ENCODE measurements around the gene THOC1.
"Not testable (repeated sequence)": the region's sequence is repeated elsewhere in the genome, so short reads cannot be mapped to it uniquely, and the experiment has no call there.

The THOC1 gene, protein sequence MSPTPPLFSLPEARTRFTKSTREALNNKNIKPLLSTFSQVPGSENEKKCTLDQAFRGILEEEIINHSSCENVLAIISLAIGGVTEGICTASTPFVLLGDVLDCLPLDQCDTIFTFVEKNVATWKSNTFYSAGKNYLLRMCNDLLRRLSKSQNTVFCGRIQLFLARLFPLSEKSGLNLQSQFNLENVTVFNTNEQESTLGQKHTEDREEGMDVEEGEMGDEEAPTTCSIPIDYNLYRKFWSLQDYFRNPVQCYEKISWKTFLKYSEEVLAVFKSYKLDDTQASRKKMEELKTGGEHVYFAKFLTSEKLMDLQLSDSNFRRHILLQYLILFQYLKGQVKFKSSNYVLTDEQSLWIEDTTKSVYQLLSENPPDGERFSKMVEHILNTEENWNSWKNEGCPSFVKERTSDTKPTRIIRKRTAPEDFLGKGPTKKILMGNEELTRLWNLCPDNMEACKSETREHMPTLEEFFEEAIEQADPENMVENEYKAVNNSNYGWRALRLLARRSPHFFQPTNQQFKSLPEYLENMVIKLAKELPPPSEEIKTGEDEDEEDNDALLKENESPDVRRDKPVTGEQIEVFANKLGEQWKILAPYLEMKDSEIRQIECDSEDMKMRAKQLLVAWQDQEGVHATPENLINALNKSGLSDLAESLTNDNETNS
- 82.7 reads per million, percentile 79 among the genes with 10 or more reads in this experiment for total RNA-seq

DNA sequence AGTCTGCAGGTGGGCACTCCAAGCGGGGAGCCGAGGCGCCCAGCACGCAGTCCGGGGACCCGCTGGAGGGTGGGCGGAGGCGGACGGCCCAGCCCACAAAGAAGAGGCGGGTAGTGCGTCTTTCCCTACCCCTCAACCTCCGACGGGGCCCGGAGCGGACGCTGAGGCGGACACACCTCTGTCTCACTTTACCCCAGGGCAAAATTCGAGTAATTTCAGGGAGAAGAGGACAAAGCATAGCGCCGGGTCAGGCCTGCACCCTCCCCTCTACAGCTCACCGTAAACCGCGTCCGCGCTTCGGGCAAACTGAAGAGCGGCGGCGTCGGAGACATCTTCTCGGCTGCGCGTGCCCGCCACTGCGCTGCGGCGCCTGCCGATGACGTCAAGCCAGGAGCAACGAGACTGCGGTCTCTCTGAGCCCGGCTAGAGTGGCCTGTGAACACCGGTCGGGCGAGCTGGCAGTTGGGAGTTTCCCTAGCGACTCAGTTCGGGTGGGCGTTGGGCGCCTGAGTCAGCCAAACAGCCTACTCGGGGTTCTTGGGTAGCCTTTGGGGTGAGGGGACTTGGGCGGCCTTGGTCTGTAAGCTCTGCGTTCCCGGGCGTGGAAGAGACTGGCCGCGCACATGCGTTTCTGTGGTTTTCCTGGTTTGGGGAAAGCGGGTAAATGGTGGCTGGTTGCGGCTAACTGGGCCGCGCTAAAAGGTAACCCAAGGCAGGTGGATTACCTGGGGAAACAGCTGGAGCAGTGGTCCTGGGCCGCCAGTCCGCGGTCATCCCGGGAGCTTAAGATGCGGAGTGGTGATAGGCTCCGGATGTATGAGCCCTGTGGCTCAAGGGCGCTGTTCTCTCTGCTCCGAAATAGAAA lies at the start of gene THOC1:
THOC1 (minus strand) TSS at position 360 of the 865 bp plus-strand sequence; CDS start at position 332, 28 bp downstream.
- peak; percentile 92 for DNase-seq

DNA sequence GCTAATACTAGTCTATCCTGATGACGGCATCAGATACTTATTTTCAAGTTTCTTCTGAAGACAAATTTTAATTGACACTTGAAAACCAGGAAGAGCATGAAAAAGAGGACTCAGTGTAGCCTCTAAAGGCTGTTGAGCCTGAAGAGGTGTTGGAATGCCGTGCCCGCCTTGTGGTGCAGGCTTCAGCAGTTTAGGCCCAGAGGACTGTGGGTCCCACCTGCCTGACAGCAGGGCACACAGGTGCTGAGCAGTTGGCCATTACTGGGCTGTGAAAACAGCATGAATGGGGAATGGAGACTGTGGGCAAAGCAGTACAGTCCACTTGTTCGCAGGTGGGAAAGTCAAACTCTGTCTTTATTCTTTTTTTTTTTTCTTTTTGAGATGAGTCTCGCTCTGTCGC lies 49.8 kb upstream of the THOC1 start:
- DNase-seq = no peak

DNA sequence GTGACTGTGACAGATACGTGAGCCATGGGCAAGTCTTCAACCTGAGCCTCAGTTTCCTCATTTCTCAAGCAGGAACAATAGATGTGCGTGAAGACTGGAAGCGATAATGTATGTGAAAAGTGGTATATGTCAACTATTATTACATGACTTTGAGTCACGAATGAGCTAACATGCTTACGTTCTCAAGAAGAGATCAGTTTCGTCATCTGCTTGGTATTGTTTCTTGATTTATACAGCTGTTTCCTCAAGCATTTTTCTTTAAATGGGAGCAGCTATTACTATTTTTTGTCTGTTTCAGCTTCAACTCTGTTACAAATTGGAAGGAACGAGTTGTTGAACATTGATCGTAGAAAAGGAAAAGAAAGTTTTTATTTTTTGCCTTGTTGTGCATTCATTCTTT lies 48.5 kb upstream of the THOC1 start:
- no peak for DNase-seq

DNA sequence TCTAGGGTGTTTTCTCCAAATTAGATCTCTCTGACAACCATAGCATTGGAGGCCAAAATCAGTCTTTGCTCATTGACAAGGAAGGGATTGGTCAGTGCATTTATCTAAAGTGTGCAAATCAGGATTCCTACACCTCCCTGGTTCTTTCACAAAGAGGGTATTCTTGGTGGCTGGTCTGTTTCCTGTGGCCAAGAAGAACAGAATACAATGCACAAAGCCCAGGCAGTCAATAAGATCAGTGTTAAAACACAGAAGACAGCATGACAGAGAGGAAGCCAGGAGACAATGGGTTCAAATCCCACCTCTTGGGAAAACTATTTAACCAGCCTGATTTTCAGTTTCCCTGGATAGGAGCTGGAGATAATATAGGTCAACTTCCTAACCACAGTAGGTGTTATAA lies 46.1 kb upstream of the THOC1 start:
- DNase-seq = no peak

DNA sequence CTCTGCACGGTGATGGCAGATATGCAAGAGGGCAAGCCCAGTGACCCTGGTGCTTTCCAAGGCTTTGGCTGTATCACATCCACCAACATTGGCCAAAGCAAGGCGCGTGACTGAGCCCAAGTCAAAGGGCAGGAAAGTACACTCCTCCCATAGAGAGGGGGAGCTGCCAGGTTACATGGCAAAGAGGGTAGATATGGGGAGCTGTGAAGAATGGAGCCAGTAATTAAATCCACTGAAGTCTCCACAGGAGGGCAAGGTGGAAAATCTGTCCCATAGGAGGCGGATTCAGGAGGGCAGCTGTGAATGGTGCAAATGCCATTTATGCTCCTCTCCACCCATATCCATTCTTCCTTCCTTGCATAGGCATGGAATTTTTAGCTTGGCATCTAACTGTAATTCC lies 44.6 kb upstream of the THOC1 start:
- DNase-seq = no peak

DNA sequence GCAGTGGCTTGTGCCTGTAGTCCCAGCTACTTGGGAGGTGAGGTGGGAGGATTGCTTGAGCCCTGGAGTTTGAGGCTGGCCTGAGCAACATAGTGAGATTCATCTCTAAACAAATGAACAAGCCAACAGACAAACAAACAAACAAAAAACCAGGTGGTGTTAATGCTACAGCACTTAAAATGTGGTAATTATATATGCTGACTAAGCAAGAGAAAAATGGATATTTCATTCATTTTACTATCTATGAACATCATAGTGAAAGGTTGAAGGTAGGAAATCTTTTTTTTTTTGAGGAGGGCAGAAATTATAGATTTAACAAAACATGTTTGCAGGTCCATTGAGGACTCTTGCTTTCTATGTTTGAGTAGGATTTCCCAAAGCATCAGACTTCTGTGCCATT lies 42.2 kb upstream of the THOC1 start:
- DNase-seq = no peak

DNA sequence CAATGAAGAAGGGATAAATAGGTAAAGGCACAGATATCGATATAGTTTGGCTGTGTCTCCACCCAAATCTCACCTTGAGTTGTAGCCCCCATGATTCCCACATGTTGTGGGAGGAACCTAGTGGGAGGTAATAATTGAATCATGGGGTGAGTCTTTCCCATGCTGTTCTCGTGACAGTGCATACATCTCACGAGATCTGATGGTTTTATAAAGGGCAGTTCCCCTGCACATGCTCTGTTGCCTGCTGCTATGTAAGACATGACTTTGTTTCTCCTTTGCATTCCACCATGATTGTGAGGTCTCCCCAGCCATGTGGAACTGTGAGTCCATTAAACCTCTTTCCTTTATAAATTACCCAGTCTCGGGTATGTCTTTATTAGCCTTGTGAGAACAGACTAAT lies 40.2 kb upstream of the THOC1 start:
- DNase-seq = not testable (repeated sequence)

DNA sequence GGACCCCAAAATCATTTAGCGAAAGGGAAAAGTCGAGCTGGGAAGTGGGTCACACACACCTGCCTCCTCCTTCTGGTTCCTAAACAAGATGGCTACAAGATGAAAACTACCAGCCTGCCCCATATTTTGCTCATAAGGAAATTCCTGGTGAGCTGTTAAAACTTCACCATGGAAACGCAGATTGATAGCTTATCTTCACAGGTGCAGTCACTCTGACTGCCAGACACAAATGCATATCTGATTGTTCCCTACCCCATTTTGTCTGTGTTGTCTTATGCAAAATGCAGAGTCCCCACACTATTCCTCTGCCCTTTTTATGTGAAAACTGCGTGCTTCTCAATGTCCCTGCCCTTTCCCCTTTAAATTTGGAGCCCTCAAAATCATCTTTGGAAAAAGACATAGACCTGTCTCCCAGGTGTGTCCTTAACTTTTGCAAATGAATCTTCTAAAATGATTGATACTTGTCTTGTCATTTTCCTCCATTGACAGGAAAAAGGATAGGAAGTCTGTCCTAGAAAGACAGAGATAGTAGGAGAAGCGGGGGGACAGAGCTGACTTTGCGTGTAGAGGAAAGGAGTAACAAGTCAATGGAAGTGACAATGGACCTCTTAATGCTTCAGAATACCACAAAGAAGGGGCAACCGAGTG lies 38.9 kb upstream of the THOC1 start:
- DNase-seq = no peak

DNA sequence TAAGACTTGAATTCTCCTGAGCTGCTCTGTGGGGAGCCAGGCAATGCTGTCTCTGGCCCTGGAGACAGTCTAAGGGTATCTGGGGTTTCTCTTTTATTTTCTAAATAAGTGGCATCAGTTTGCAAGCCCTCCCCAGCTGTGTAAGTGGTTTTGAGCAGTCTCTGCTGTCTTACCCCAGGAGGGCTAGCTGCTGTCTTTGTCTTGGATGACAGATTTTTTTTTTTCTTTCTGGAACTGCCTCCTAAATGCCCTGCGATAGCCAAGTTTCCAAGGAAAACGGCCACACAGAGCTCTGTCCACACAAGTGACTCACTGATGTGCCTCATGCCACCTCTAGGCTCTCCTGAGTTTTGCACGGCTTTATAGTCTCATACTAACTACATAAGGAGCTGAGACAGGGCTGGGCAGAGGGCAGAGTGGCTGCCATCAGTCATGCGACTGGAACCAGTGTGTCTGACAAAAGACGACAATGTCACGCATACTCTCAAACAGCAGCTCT lies 37.2 kb upstream of the THOC1 start:
- DNase-seq = no peak

DNA sequence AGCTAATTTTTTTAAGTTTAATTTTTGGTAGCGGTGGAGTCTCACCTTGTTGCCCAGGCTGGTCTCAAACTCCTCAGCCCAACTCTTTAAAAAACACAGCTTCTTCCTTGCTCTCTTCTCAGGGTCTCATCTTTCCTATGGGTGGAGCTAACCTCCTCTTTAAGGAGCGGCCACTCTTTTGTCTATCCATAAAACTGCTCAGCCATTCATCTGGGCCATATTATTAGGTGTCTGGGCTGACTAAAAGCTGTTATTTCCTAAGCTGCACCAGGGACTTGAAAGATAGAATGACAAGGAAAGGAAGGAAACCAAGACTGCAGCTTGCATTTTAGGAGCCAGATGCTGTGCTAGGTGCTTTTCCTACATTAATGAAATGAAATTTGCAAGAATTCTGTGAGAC lies 35.8 kb upstream of the THOC1 start:
- DNase-seq = no peak

DNA sequence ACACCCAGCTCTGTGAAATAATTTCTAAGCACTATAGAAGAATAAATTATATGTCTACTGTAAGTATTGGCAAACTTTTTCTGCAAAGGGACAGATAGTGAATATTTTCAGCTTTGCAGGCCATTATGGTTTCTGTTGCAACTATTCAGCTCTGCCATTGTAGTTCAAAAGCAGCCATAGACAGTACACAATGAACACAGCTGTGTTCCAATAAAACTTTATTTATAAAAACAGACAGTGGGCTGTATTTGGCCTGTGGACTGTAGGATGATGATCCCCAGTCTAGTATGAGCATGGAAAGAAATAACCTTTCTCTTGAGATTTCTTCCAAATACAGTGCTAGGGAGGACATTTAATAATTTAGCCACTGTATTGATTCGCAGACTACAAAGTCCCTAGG lies 35.2 kb upstream of the THOC1 start:
- DNase-seq = no peak

DNA sequence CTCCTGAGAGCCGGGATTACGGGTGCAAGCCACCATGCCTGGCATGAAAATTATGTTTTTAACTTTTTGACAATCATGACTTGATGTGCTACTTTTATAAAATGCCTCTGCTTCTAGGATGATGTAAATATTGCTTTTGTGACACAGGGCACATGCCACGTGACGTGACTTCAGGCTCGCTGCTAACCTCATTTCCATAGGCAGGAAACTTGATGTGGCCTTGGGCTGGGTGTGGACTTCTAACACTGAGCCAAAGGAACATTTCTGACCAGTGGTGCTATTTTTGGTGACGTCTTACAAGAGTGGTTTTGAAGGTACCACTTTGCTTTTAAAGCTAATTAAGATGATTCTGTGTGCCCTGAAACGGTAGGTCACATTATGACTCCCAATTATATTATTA lies 34.2 kb upstream of the THOC1 start:
- DNase-seq = no peak

DNA sequence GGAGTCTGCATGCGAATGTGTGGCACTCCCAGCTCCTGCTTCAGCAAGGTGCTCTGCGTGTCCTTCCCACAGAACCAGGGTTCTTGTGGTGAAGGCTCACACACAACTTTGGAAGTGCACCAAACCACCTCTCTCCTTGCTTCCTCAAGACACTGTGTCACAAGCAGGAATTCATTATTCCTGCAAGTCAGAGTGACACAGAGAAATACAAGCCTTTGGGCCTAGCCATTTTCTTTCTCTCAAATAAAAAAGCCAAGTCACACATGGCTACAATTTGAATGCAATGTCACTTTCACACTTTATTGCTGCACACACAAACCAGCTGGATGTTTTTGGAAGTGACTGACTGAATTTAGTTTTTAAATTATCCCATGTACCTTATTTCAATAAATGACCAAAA lies 30.1 kb upstream of the THOC1 start:
- DNase-seq = no peak

DNA sequence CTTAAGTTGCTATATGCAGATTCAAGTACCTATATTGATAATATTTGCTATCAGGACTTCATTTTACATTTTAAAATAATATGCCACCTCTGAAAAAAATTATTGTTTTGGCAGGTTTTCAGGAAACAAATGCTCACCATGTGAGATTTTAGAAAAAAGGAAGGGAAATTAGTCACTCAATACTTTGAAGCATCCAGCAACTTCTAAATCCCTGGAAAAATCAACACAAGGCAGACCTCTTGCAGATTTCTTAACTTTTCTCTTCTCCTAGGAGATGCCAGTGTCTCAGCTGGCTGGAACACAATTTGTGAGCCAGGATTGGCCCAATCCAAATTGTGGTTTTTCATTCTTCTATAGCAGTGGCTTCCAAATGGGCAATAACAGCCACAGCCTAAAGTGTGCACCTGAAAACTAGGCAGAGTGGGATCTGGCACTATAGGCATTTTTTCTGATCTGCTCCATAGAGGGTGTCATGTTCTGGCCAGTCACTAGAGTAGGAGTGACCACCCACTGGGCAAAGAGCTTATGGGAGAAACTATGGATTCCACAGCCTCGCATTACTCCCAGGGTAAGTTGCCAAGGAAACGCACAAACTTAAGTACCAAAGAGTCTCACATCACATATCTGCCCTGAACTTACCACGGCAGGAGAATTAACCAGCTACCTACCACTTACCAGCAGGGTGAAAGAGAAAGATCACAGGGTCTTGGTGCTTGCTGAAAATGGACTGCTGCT lies 28.1 kb upstream of the THOC1 start:
- no peak for DNase-seq

DNA sequence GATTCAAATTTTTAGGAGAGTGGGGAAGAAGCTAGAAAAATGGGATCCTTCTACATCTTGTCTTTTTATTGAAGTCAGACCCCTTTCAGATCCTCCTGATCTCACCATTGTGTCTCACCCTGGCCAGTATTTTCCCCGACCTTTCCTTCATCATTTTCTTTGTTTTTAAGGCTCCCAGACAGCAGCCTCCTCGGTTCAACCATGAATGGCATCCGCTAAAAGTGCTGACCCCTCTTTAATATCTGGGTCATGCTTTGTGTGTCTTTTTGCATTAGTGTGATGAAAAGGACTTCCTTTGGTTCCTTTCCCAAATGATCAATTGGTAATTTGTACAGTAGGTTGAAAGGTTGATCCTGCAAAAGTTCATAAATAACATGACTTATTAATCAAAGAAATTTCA lies 26.7 kb upstream of the THOC1 start:
- no peak for DNase-seq

DNA sequence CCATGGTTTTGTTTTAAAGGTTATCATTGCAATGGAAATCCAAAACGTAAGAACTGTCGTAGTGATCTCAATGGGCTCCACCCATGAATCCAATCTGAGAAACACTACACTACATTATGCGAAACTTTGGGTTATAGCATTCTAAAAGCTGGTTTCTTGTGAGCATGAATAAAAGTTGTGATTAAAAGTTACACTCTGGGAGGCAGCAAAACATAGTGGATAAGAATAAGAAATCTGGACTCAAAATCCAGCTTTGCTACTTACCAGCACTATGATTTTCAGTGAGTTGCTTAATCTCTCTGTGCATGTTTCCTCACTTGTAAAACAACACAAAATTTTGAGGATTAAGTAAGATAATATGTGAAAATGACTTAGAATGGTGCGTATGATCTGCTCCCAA lies 25.7 kb upstream of the THOC1 start:
- no peak for DNase-seq

DNA sequence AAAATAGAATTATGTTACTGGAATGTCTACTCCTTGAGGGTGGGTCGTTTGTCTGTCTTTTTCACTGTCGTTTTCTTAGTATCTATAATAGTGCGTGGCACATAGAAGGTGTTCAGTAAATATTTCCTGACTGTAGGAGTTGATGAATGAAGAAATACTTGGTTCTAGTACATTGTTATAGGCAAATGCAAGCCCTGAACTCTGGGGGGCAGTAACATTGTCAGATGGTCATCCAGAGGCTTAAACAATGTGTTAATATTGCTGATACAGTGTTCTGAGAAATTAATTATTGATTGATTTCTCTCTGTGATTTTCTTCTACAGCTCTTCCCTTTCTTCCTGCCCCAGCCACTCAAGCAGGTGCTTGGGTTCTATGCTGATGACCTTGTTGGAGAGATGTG lies 24.4 kb upstream of the THOC1 start:
- no peak for DNase-seq

DNA sequence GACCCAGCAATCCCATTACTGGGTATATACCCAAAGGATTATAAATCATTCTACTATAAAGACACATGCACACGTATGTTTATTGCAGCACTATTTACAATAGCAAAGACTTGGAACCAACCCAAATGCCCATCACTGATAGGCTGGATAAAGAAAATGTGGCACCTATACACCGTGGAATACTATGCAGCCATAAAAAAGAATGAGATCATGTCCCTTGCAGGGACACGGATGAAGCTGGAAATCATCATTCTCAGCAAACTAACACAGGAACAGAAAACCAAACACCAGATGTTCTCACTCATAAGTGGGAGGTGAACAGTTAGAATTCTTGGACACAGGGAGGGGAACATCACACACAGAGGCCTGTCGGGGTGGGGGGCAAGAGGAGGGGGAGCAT lies 22.1 kb upstream of the THOC1 start:
- DNase-seq = not testable (repeated sequence)

DNA sequence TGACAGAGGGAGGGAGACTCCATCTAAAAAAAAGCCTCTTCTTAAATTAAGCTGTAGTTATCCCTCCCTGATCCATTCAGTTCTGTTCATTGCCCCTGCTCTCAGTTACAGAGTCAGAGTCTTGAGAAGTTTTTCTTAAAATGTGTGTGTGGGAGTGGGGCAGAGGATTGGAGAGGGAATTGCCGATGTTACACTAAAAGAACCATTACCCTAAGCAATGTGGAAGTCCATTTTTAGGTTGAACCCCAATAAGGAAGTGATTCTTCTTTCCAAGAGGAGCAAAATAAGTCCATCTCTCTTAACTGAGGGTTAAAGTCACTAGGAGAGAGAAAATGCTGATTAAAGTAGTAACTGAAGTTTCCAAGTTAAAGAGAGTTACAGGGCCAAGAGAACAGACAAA lies 21.2 kb upstream of the THOC1 start:
- no peak for DNase-seq

DNA sequence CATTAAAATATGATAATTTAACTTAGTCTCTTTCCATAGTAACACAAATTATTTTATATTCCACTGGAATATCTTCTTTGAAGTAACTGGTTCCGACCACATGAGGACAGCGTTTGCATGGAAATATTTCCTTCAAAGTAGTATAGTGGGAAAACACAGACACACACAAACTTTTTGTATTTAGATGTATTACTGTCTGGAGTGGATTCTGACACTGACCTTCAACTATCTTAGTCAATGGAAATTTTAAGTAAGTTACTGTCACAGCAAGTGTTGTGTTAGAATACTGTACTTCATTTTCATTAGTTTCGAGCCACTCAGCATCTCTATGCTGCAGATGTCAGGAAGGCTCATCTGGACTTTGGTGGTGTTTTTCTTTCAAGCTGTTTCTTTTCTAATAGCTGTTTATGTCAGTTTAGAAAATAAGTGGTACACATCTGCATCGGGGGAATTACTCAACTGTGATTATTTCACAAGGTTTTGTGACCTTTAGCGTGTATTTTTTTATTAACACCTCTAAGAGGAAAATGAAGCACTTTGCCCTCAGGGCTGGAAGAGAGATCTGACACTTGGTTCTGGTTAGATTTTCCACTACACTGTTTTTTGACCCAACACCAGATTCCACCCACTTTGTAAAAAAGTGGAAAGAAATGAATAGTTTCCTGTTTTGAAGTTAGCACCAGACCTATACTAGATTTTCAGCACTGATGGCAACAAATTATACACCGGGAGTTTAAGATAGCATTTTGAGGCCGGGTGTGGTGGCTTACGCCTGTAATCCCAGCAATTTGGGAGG lies 18.9 kb upstream of the THOC1 start:
- DNase-seq = no peak

DNA sequence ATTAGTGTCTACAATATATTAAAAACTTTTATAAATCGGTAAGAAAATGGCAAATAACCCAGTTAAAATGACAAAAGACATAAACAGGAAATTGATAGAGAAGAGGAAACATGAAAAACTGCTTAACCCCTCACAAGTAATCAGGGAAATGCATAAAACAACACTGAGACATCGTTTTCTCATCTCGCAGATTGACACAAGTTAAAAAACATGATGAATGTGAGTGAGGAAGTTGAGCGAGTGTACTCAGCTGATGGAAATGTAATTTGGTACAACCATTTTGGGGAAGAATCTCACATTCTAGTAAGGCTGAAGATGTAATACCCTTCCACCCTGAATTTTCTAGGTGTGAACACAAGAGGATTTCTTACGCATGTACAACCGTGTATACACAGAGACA lies 18.0 kb upstream of the THOC1 start:
- DNase-seq = no peak

Measured in effector CD4-positive, alpha-beta T cell (primary cell).